ENCODE measurements around the gene ITPR2.
"Not testable (repeated sequence)": the region's sequence is repeated elsewhere in the genome, so short reads cannot be mapped to it uniquely, and the experiment has no call there.

ITPR2 gene

GRCh38 chr12:26848156-26848825 lies 15.3 kb upstream of the ITPR2 start:
- no peak for DNase-seq

GRCh38 chr12:26847431-26847830 lies 14.4 kb upstream of the ITPR2 start:
- no peak for DNase-seq

- DNase-seq: no peak
Measured at GRCh38 chr12:26846416-26846815, 13.4 kb upstream of the ITPR2 start.

- DNase-seq: no peak
Measured at GRCh38 chr12:26845984-26846383, 13.0 kb upstream of the ITPR2 start.

GRCh38 chr12:26845057-26845666 lies 12.2 kb upstream of the ITPR2 start:
- DNase-seq: no peak

GRCh38 chr12:26843311-26843710 lies 10.3 kb upstream of the ITPR2 start:
- no peak for DNase-seq

- DNase-seq: no peak
Measured at GRCh38 chr12:26841085-26841484, 8.1 kb upstream of the ITPR2 start.

- no peak for DNase-seq
Measured at GRCh38 chr12:26839512-26839911, 6.5 kb upstream of the ITPR2 start.

GRCh38 chr12:26838888-26839416 lies 6.0 kb upstream of the ITPR2 start:
- DNase-seq: no peak

GRCh38 chr12:26836201-26836600 lies 3.2 kb upstream of the ITPR2 start:
- no peak for DNase-seq

GRCh38 chr12:26834503-26835060 lies 1.6 kb upstream of the ITPR2 start:
- DNase-seq: not testable (repeated sequence)

GRCh38 chr12:26833743-26834490 lies 923 bp upstream of the ITPR2 start:
- peak; percentile 27 to 38 for DNase-seq

GRCh38 chr12:26831951-26832821 lies 808 bp downstream of the ITPR2 start:
- peak; percentile 64 to 70 for DNase-seq

- DNase-seq: no peak
Measured at GRCh38 chr12:26830783-26831551, 2.0 kb downstream of the ITPR2 start.

GRCh38 chr12:26830363-26830762 lies 2.6 kb downstream of the ITPR2 start:
- no peak for DNase-seq

- DNase-seq: no peak
Measured at GRCh38 chr12:26828280-26829073, 4.5 kb downstream of the ITPR2 start.

- no peak for DNase-seq
Measured at GRCh38 chr12:26826437-26826836, 6.6 kb downstream of the ITPR2 start.

GRCh38 chr12:26825459-26826016 lies 7.5 kb downstream of the ITPR2 start:
- no peak for DNase-seq

- no peak for DNase-seq
Measured at GRCh38 chr12:26823390-26823789, 9.6 kb downstream of the ITPR2 start.

GRCh38 chr12:26822026-26822425 lies 11.0 kb downstream of the ITPR2 start:
- DNase-seq: no peak

Measured in CD4-positive, alpha-beta T cell treated with Interferon alpha-2 for 1 hour (primary cell).